ENCODE results near the gene STK17B. TPM values are rescaled to one million over a fixed set of nuclear protein-coding genes. Genes with fewer than 3 reads are reported as not detected.

The STK17B gene
- total RNA-seq, 3 donors from 2014 or later (not counting 1 experiment from before 2014, with no cell fraction given), result 295 to 390 (median 380) TPM

DNA sequence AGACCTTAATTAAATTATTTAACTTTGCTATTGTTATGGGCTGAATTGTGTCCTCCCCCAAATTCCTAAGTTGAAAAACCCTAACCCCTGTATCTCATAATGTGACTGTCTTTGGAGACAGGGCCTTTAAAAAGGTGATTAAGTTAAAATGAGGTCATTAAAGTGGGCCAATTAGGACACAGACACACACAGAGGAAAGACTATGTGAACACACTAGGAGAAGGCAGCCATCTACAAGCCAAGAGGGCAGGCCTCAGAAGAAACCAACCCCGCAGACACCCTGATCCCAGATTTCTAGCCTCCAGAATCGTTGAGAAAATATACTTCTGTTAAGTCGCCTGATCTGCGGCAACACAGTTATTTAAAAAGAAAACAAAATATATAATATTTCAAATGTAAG lies 6.4 kb downstream of the STK17B start:
- H3K9me3 Mint-ChIP-seq, result no peaks in the 10 kb centered on the region
- H3K4me1 Mint-ChIP-seq, result peaks cover 56 to 72% of the 10 kb centered on the region in 2 donors
- H3K27me3 Mint-ChIP-seq (ENCODE audit: low read depth in 2 of 2), result no peaks in the 10 kb centered on the region
- ATAC-seq (no peak), DNase-seq (peak in 1 of 2 donors; percentile 54)
- H3K27ac Mint-ChIP-seq, result peak overlapping the region; percentile 78 to 95
- no peak for TF ChIP-seq CTCF (IDR thresholded peaks at IDR 0.05)
- peak overlapping the region; percentile 85 for H3K4me3 Mint-ChIP-seq
- Histone ChIP-seq H3K4me1 (ENCODE audit: control insufficient read depth, insufficient read depth, low read length) (peaks cover 31% of the 10 kb centered on the region), H3K36me3 (ENCODE audit: control insufficient read depth, insufficient read depth, low read length) (peaks cover 27% of the 10 kb centered on the region), H3K27me3 (ENCODE audit: control insufficient read depth, insufficient read depth, low read length) (no peaks in the 10 kb centered on the region), H3K4me3 (ENCODE audit: low read length) (no peak overlapping the region), H3K27ac (ENCODE audit: low read length) (peak overlapping the region; percentile 60), H3K9me3 (ENCODE audit: control insufficient read depth, insufficient read depth, low read length) (no peaks in the 10 kb centered on the region)
- H3K36me3 Mint-ChIP-seq, result peaks cover under 1% of the 10 kb centered on the region
- intact Hi-C loops (cut with micrococcal nuclease), result loop anchor here (5.0 to 10.0 kb wide), 4 partner anchors 33 to 630 kb away; no protein-coding TSS in a partner anchor
- WGBS (ENCODE audit: insufficient coverage), result 56% methylated on average over 2 of the region's 4 CpGs

- Histone ChIP-seq H3K4me1 (ENCODE audit: control insufficient read depth, insufficient read depth, low read length) (peaks cover 41% of the 10 kb centered on the region), H3K9me3 (ENCODE audit: control insufficient read depth, insufficient read depth, low read length) (no peaks in the 10 kb centered on the region), H3K27me3 (ENCODE audit: control insufficient read depth, insufficient read depth, low read length) (no peaks in the 10 kb centered on the region), H3K4me3 (ENCODE audit: low read length) (no peak overlapping the region), H3K36me3 (ENCODE audit: control insufficient read depth, insufficient read depth, low read length) (peaks cover 31% of the 10 kb centered on the region), H3K27ac (ENCODE audit: low read length) (peak overlapping the region; percentile 80)
- Mint-ChIP-seq H3K27me3 (ENCODE audit: low read depth in 2 of 2) (no peaks in the 10 kb centered on the region), H3K4me1 (peaks cover 61 to 69% of the 10 kb centered on the region in 2 donors), H3K9me3 (no peaks in the 10 kb centered on the region), H3K27ac (peak overlapping the region; percentile 78 to 95), H3K4me3 (peak overlapping the region; percentile 87), H3K36me3 (no peaks in the 10 kb centered on the region)
- intact Hi-C loops (cut with micrococcal nuclease), result loop anchor here (10.0 kb wide), 1 partner anchor 628 kb away; no protein-coding TSS in a partner anchor
- peak in 1 of 2 donors; percentile 74 for DNase-seq
- no peak for ATAC-seq
- 20% methylated on average over 1 of the region's 4 CpGs for WGBS (ENCODE audit: insufficient coverage)
- TF ChIP-seq CTCF (IDR thresholded peaks at IDR 0.05), result no peak
These were observed 8.1 kb downstream of the STK17B start for GRCh38 chr2:196163285-196163684.

- peak overlapping the region; percentile 87 for H3K4me3 Mint-ChIP-seq
- Histone ChIP-seq H3K27ac (ENCODE audit: low read length) (peak overlapping the region; percentile 80), H3K4me1 (ENCODE audit: control insufficient read depth, insufficient read depth, low read length) (peaks cover 38% of the 10 kb centered on the region), H3K9me3 (ENCODE audit: control insufficient read depth, insufficient read depth, low read length) (no peaks in the 10 kb centered on the region), H3K4me3 (ENCODE audit: low read length) (no peak overlapping the region), H3K36me3 (ENCODE audit: control insufficient read depth, insufficient read depth, low read length) (peaks cover 34% of the 10 kb centered on the region), H3K27me3 (ENCODE audit: control insufficient read depth, insufficient read depth, low read length) (no peaks in the 10 kb centered on the region)
- 43% methylated on average over 5 of the region's 6 CpGs for WGBS (ENCODE audit: insufficient coverage)
- intact Hi-C loops (cut with micrococcal nuclease), result loop anchor here (1.0 to 10.0 kb wide), 2 partner anchors 8 to 628 kb away; no protein-coding TSS in a partner anchor
- H3K36me3 Mint-ChIP-seq, result no peaks in the 10 kb centered on the region
- H3K9me3 Mint-ChIP-seq, result no peaks in the 10 kb centered on the region
- H3K27ac Mint-ChIP-seq, result peak overlapping the region; percentile 78 to 95
- DNase-seq (peak in 1 of 2 donors; percentile 57), ATAC-seq (peak in 2 of 3 donors; percentile 11 to 19)
- no peak for TF ChIP-seq CTCF (IDR thresholded peaks at IDR 0.05)
- H3K4me1 Mint-ChIP-seq, result peaks cover 59 to 68% of the 10 kb centered on the region in 2 donors
- H3K27me3 Mint-ChIP-seq (ENCODE audit: low read depth in 2 of 2), result no peaks in the 10 kb centered on the region
These were observed 8.7 kb downstream of the STK17B start for GRCh38 chr2:196162586-196163175.
